SK-N-MC (cell line): ENCODE measurements around the gene ANXA10.
A peak's percentile ranks its signal among the peaks of the same experiment; 100 is the strongest.

Experiments
- DNase-seq: peaks from one replicate; pipeline ENCODE4 v3.0.0-alpha.2; 2011; ENCODE audit warnings: low read depth, low spot score
- H3K27ac ChIP-seq: fragments of 200-600 bp; sonication (generic); 2 replicates; pipeline ENCODE4 v1.5.1; 2016; ENCODE audit warnings: mixed run types
- H3K36me3 ChIP-seq: fragments of 200-600 bp; sonication (generic); 2 replicates; pipeline ENCODE4 v1.6.1; 2017; ENCODE audit warnings: antibody characterized with exemption, low read length, mixed read lengths; ENCODE audit not compliant: insufficient read depth
- H3K4me3 ChIP-seq: fragments of 200-600 bp; sonication (generic); 2 replicates; pipeline ENCODE4 v1.5.1; 2016
- H3K9ac ChIP-seq: fragments of 200-600 bp; sonication (generic); 2 replicates; pipeline ENCODE4 v1.8.0; 2017; ENCODE audit warnings: mixed run types, mixed read lengths; ENCODE audit not compliant: insufficient read length
- H3K9me3 ChIP-seq: fragments of 200-600 bp; sonication (generic); 2 replicates; pipeline ENCODE4 v1.6.1; 2017; ENCODE audit warnings: low read depth, mild to moderate bottlenecking, antibody characterized with exemption, low read length, moderate library complexity, mixed read lengths
- EZH2 ChIP-seq: fragments of 200-600 bp; sonication (generic); IDR thresholded peaks from one replicate; pipeline ENCODE4 v1.6.1; 2017; ENCODE audit warnings: antibody characterized with exemption
- FOXP2 ChIP-seq: optimal IDR thresholded peaks from 2 replicates; pipeline ENCODE3; 2011; ENCODE audit warnings: mild to moderate bottlenecking, moderate library complexity; ENCODE audit not compliant: insufficient read depth; ENCODE audit errors: extremely low read length, control extremely low read depth
- POLR2AphosphoS5 ChIP-seq: IDR thresholded peaks from 2 replicates; pipeline ENCODE4 v1.6.1; 2012; ENCODE audit warnings: mild to moderate bottlenecking, low read depth, low read length, borderline replicate concordance

Gene ANXA10

DNA sequence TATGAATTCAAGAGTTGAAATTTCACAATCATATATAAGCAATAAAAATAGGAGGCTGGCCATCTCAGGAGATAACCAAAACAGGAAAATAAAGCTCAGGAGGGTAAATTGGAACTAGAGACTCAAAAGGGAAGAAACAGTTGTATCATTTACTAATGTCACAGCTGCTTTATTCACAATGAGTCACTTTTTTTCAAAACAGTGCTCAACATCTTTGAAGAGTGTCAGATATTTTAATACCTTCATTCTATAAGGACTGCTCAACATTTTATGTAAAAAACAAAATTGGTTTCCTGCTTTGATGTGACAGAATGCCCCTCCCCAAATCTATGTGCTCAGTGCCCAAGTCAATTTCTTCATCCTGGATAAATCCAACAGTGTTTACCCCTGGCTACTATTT lies 128.6 kb downstream of the ANXA10 start:
- Histone ChIP-seq H3K4me3 (no peak overlapping the region), H3K9ac (no peak overlapping the region), H3K27ac (no peak overlapping the region), H3K9me3 (no peaks in the 10 kb centered on the region), H3K36me3 (no peaks in the 10 kb centered on the region)
- no peak for DNase-seq
- no peak for TF ChIP-seq POLR2AphosphoS5
- no peak for TF ChIP-seq FOXP2
- TF ChIP-seq EZH2 = no peak

DNA sequence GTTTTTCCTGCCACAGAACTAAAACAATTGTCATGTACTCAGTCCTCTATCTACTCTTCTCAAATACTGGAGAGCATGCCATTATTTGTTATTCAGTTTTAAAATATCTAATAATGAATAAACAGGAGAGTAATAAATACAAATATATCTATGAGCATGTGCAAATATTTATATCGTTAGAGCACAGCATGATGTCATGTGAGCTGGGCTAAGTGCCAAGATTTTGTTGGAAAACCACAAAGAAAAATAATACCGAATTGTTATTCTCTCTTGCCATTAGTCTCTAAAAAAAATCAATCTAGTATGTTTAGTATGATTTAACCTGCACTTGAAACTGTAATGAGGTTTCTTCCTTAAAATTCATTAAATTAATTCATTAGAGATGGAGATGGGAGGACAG lies 129.0 kb downstream of the ANXA10 start:
- Histone ChIP-seq H3K9ac (no peak overlapping the region), H3K36me3 (no peaks in the 10 kb centered on the region), H3K9me3 (no peaks in the 10 kb centered on the region), H3K4me3 (no peak overlapping the region), H3K27ac (no peak overlapping the region)
- DNase-seq = peak; percentile 51
- TF ChIP-seq FOXP2 (no peak), EZH2 (no peak)
